ENCODE results near the gene PCDH8. TPM values are rescaled to one million over a fixed set of nuclear protein-coding genes. Genes with fewer than 3 reads are reported as not detected.

Gene PCDH8
- total and polyA plus RNA-seq, 2 of the 4 experiments (the other 2 are of a cell fraction) = not detected

DNA sequence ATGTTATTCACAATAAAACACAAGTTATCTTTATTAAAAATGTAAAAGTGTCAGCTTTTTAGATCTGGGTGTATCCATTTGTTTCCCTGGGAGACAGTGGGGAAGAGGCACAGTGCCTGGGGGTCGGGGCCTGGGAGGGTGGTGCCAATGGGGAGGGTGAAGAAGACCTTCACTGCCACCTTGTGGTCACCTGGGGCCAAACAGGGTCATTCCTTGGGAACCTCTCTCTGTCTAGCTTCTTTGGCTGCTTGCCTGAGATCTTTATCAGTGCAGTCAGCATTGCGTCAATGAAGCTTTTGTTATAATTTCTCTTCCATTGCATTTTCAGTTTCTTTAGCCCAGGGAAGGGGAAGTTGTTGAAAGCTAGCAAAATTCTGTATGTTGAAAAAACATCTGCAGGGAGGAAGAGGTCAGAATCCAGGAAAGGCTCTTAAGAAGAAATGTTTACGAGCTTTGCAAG is 39.1 kb downstream of the PCDH8 start:
- Histone ChIP-seq H3K4me3 (ENCODE audit: insufficient read depth, low read depth, low read length) (no peak overlapping the region), H3K9ac (ENCODE audit: low read depth, low read length) (no peak overlapping the region), H2AFZ (replicated peaks; ENCODE audit: low read length, poor library complexity) (no peak overlapping the region), H4K20me1 (ENCODE audit: insufficient read depth, low read length) (no peaks in the 10 kb centered on the region), H2AK5ac (ENCODE audit: low read depth, low read length) (no peak overlapping the region), H2BK20ac (ENCODE audit: low read depth, low read length) (no peak overlapping the region), H3K27me3 (ENCODE audit: control insufficient read depth, insufficient read depth, low read length) (no peaks in the 10 kb centered on the region), H2BK15ac (ENCODE audit: low read depth, low read length) (no peak overlapping the region), H3K27ac (ENCODE audit: insufficient read depth, low read length) (no peak overlapping the region), H3K4ac (ENCODE audit: low read depth, low read length) (no peak overlapping the region), H2AK9ac (replicated peaks; ENCODE audit: low read depth, low read length, poor library complexity) (no peak overlapping the region), H3K4me1 (ENCODE audit: control insufficient read depth, insufficient read depth, low read length) (no peaks in the 10 kb centered on the region), H3K18ac (ENCODE audit: low read depth, low read length) (no peak overlapping the region), H3K9me3 (ENCODE audit: control insufficient read depth, insufficient read depth, low read length) (no peaks in the 10 kb centered on the region), H3K56ac (ENCODE audit: extremely low read depth, insufficient read depth, low read length) (no peak overlapping the region), H3K4me2 (ENCODE audit: low read depth, low read length) (no peak overlapping the region), H4K8ac (ENCODE audit: low read depth in 2 of 2, low read length in 2 of 2) (no peak overlapping the region), H2BK120ac (ENCODE audit: low read depth, low read length) (no peak overlapping the region), H3K14ac (replicated peaks; ENCODE audit: low read depth, low read length) (no peak overlapping the region), H4K91ac (ENCODE audit: insufficient read depth, low read depth, low read length) (no peak overlapping the region), H4K5ac (ENCODE audit: low read depth, low read length) (no peak overlapping the region), H3K23ac (ENCODE audit: low read depth, low read length) (no peak overlapping the region), H3K79me1 (ENCODE audit: low read depth in 1 of 2, low read length in 2 of 2) (no peaks in the 10 kb centered on the region), H3K36me3 (ENCODE audit: control insufficient read depth, insufficient read depth, low read length) (no peaks in the 10 kb centered on the region), H3K9me1 (ENCODE audit: insufficient read depth, low read length) (no peaks in the 10 kb centered on the region), H2BK5ac (ENCODE audit: low read depth, low read length, poor library complexity, severe bottlenecking) (no peak overlapping the region)
- TF ChIP-seq CEBPB (IDR thresholded peaks at IDR 0.05; ENCODE audit: low read depth, low read length) = peak; percentile 2; the same call in 1 of the 2 replicates
- TF ChIP-seq, protein P1, sequence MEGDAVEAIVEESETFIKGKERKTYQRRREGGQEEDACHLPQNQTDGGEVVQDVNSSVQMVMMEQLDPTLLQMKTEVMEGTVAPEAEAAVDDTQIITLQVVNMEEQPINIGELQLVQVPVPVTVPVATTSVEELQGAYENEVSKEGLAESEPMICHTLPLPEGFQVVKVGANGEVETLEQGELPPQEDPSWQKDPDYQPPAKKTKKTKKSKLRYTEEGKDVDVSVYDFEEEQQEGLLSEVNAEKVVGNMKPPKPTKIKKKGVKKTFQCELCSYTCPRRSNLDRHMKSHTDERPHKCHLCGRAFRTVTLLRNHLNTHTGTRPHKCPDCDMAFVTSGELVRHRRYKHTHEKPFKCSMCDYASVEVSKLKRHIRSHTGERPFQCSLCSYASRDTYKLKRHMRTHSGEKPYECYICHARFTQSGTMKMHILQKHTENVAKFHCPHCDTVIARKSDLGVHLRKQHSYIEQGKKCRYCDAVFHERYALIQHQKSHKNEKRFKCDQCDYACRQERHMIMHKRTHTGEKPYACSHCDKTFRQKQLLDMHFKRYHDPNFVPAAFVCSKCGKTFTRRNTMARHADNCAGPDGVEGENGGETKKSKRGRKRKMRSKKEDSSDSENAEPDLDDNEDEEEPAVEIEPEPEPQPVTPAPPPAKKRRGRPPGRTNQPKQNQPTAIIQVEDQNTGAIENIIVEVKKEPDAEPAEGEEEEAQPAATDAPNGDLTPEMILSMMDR (conservative IDR thresholded peaks at IDR 0.05; ENCODE audit: low read depth, low read length) = peak; percentile 33
- peak; percentile 27 for TF ChIP-seq RAD21 (IDR thresholded peaks at IDR 0.05; ENCODE audit: low read length)
- TF ChIP-seq FOS (IDR thresholded peaks at IDR 0.05; ENCODE audit: low read depth, low read length) = no peak
- in situ Hi-C loops (cut with MboI; ENCODE audit: low sequenced_read_pairs) (no loop called here), dilution Hi-C loops (cut with HindIII; ENCODE audit: low sequenced_read_pairs, unreplicated experiment) (no loop called here), intact Hi-C loops (cut with micrococcal nuclease) (no loop called here)
- POLR2A ChIA-PET (ENCODE audit: unreplicated experiment) = interaction anchor here (0.6 kb wide), 1 partner anchor 54 kb away, joined by 3 read pairs; no protein-coding TSS in a partner anchor
- CTCF ChIA-PET = interaction anchor here (0.5 kb wide), 2 partner anchors 117 to 1351 kb away, joined by 5 to 6 read pairs; no protein-coding TSS in a partner anchor
- ATAC-seq (ENCODE audit: low read depth) = peak; percentile 11; the same call in 1 of the 2 replicates
- no CpG with 5 or more reads among the region's 3 CpGs for WGBS, 2 experiments (ENCODE audit: extremely low coverage in 2 of 2, insufficient read length in 1 of 2)
- DNase-seq = peak; percentile 39
- BruUV-seq (replicated peaks) = no TSS peak
